Measurements from ENCODE around the gene PRPH. TPM values are rescaled to one million over a fixed set of nuclear protein-coding genes. Genes with fewer than 3 reads are reported as not detected.

PRPH gene
- total RNA-seq, 1 experiment from 2014 or later: 1.4 TPM

- no TSS peak for BruUV-seq (replicated peaks)
- no peak for TF ChIP-seq CTCF (IDR thresholded peaks at IDR 0.05; ENCODE audit: unreplicated experiment)
- peaks cover 26% of the 10 kb centered on the region for H3K27me3 Mint-ChIP-seq (ENCODE audit: insufficient read depth, unreplicated experiment)
- no peak overlapping the region for H3K4me3 Mint-ChIP-seq (ENCODE audit: unreplicated experiment)
- H3K27ac Mint-ChIP-seq (ENCODE audit: low read depth, unreplicated experiment): no peak overlapping the region
- ChIA-PET CTCF (interaction anchor here (0.6 to 5.3 kb wide), 7 partner anchors 8 to 259 kb away, joined by 3 to 57 read pairs (median 6); partner anchors contain the start of gene DNAJC22), POLR2A (interaction anchor here (0.7 to 0.9 kb wide), 2 partner anchors 8 to 50 kb away, joined by 3 to 6 read pairs; no protein-coding TSS in a partner anchor)
- peaks cover 10% of the 10 kb centered on the region for H3K4me1 Mint-ChIP-seq (ENCODE audit: insufficient read depth, unreplicated experiment)
- no peak for DNase-seq (ENCODE audit: unreplicated experiment)
- no peaks in the 10 kb centered on the region for H3K36me3 Mint-ChIP-seq (ENCODE audit: insufficient read depth, unreplicated experiment)
- H3K9me3 Mint-ChIP-seq (ENCODE audit: unreplicated experiment): no peaks in the 10 kb centered on the region
- intact Hi-C loops (cut with micrococcal nuclease): loop anchor here (5.0 kb wide), 1 partner anchor 52 kb away; no protein-coding TSS in a partner anchor
Measured at GRCh38 chr12:49338830-49339463, 44.0 kb downstream of the PRPH start.

- ChIA-PET CTCF (interaction anchor here (0.6 to 5.3 kb wide), 5 partner anchors 8 to 251 kb away, joined by 3 to 57 read pairs (median 6); partner anchors contain the start of gene DNAJC22), POLR2A (interaction anchor here (0.9 kb wide), 1 partner anchor 51 kb away, joined by 6 read pairs; no protein-coding TSS in a partner anchor)
- H3K4me1 Mint-ChIP-seq (ENCODE audit: insufficient read depth, unreplicated experiment): peaks cover 10% of the 10 kb centered on the region
- no peak for TF ChIP-seq CTCF (IDR thresholded peaks at IDR 0.05; ENCODE audit: unreplicated experiment)
- H3K27me3 Mint-ChIP-seq (ENCODE audit: insufficient read depth, unreplicated experiment): peaks cover 26% of the 10 kb centered on the region
- intact Hi-C loops (cut with micrococcal nuclease): loop anchor here (5.0 kb wide), 1 partner anchor 52 kb away; no protein-coding TSS in a partner anchor
- H3K36me3 Mint-ChIP-seq (ENCODE audit: insufficient read depth, unreplicated experiment): no peaks in the 10 kb centered on the region
- no TSS peak for BruUV-seq (replicated peaks)
- no peak for DNase-seq (ENCODE audit: unreplicated experiment)
- no peak overlapping the region for H3K27ac Mint-ChIP-seq (ENCODE audit: low read depth, unreplicated experiment)
- no peak overlapping the region for H3K4me3 Mint-ChIP-seq (ENCODE audit: unreplicated experiment)
- H3K9me3 Mint-ChIP-seq (ENCODE audit: unreplicated experiment): no peaks in the 10 kb centered on the region
Measured at GRCh38 chr12:49339464-49339861, 44.5 kb downstream of the PRPH start.

GRCh38 chr12:49340095-49340870 is 45.3 kb downstream of the PRPH start:
- intact Hi-C loops (cut with micrococcal nuclease): no loop called here
- POLR2A ChIA-PET: interaction anchor here (0.9 kb wide), 1 partner anchor 52 kb away, joined by 6 read pairs; no protein-coding TSS in a partner anchor
- CTCF ChIA-PET: interaction anchor here (0.6 to 5.3 kb wide), 4 partner anchors 18 to 250 kb away, joined by 3 to 57 read pairs (median 6); no protein-coding TSS in a partner anchor
- BruUV-seq (replicated peaks): no TSS peak
- Mint-ChIP-seq H3K27me3 (ENCODE audit: insufficient read depth, unreplicated experiment) (peaks cover 26% of the 10 kb centered on the region), H3K36me3 (ENCODE audit: insufficient read depth, unreplicated experiment) (no peaks in the 10 kb centered on the region), H3K9me3 (ENCODE audit: unreplicated experiment) (no peaks in the 10 kb centered on the region), H3K27ac (ENCODE audit: low read depth, unreplicated experiment) (no peak overlapping the region), H3K4me1 (ENCODE audit: insufficient read depth, unreplicated experiment) (peaks cover 10% of the 10 kb centered on the region), H3K4me3 (ENCODE audit: unreplicated experiment) (no peak overlapping the region)
- DNase-seq (ENCODE audit: unreplicated experiment): no peak
- TF ChIP-seq CTCF (IDR thresholded peaks at IDR 0.05; ENCODE audit: unreplicated experiment): no peak
